22Rv1 (cell line): ENCODE measurements around the gene HSPB2.

ENCODE experiments used
- H3K27ac ChIP-seq: fragments of 450-650 bp; 2 replicates; pipeline ENCODE4 v1.5.1; 2017
- CTCF ChIP-seq: fragments of 450-650 bp; IDR thresholded peaks from 2 replicates; pipeline ENCODE4 v1.5.1; 2017; ENCODE audit warnings: mild to moderate bottlenecking
- ZFX ChIP-seq: fragments of 450-650 bp; IDR thresholded peaks from 2 replicates; pipeline ENCODE4 v1.6.1; 2017; ENCODE audit warnings: antibody characterized with exemption, borderline replicate concordance

The HSPB2 gene

GRCh38 chr11:111951565-111951964, 39.0 kb downstream of the HSPB2 start:
- no peak for TF ChIP-seq ZFX
- no peak for TF ChIP-seq CTCF
- H3K27ac ChIP-seq, result no peak overlapping the region

GRCh38 chr11:111954154-111954553, 41.6 kb downstream of the HSPB2 start:
- no peak overlapping the region for H3K27ac ChIP-seq
- TF ChIP-seq ZFX, result no peak
- TF ChIP-seq CTCF, result no peak

DNA sequence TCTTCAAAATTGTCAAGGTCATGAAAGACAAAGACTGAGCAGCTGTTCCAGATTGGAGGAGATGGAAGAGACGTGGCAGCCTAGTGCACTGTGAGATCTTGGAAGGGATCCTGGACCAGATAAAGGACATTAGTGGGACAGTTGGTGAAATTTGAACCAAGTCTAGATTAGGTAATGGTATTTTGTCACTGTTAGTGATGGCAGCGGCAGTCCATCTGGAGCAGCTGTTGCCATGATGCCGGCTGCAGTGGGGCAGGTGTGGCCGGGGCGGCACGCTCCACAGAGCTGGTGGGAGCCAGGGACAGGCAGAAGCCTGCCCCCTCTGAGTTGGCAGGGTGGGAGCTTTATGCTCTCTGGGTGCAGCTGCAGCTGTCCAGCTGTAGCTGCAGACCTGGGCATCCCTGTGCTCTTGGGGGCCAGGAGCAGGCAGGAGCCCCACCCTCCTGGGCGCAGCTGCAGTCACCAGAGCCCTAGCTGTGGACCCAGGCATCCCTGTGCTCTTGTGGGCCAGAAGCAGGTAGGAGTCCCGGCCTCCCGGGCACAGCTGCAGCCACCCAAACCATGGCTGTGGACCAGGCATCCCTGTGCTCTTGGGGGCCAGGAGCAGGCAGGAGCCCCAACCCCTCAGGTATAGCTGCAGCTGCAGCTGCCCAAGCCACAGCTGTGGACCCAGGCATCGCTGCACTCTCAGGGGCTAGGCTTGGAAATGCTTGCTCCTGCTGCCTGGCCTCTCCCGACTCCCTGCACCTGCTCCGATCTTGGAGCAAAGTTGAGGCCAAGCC, 45.3 kb downstream of the HSPB2 start:
- TF ChIP-seq CTCF (no peak), ZFX (no peak)
- no peak overlapping the region for H3K27ac ChIP-seq

DNA sequence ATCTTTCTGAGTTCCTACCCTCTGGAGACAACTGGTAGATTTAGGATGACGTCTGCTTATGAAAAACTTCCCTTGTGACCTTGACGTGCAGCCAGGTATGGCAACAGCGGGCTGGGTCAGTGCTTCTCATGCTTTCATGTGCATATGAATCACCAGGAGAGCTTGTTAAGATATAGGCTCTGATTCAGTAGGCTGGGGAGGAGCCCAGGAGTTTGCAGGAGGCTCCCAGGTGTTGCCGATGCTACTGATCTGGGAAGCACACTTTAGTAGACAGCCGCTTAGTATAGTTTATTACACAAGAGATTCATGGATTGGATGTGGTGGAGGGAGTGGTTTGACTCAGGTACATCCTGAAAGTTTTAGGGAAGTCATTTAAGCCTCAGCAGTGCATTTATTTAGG, 48.4 kb downstream of the HSPB2 start:
- H3K27ac ChIP-seq, result peak overlapping the region; percentile 61

GRCh38 chr11:111961389-111962300, 49.1 kb downstream of the HSPB2 start:
- H3K27ac ChIP-seq, result peak overlapping the region; percentile 61
- TF ChIP-seq CTCF (no peak), ZFX (no peak)

More for the DNA sequence above, 48.4 kb downstream of the HSPB2 start:
- TF ChIP-seq CTCF, result no peak
- no peak for TF ChIP-seq ZFX
